Omental fat pad (tissue), 4 donors: Measurements from ENCODE around the gene ZMAT5. TPM values are rescaled to one million over a fixed set of nuclear protein-coding genes. Genes with fewer than 3 reads are reported as not detected.

Source experiments
- ATAC-seq: fragments of 150-250 bp; one replicate; pipeline ENCODE4 v1.9.1; 2016; ENCODE audit warnings: mild to moderate bottlenecking, moderate library complexity; ENCODE audit not compliant: low FRiP score
- DNase-seq: peaks from one replicate; pipeline ENCODE4 v3.0.0-alpha.2; 2019; ENCODE audit warnings: low spot score
- total RNA-seq, 4 donors: library from RNA; depleted of rRNA; stranded (reverse); fragments of >200 nt; gene quantifications; one replicate each; pipeline ENCODE4 v1.1.0, GENCODE V29; 2016
- TF ChIP-seq, protein P1 (sequence below), 3 donors: fragments of 450-650 bp; IDR thresholded peaks; one replicate each; pipeline ENCODE4 v1.5.1; 2016 to 2017; ENCODE audit warnings: antibody characterized with exemption in 3 of 3, mild to moderate bottlenecking in 3 of 3, moderate library complexity in 2 of 3

Gene ZMAT5
- total RNA-seq, 4 donors from 2014 or later = 8.3 to 23.0 (median 16.9) TPM

DNA sequence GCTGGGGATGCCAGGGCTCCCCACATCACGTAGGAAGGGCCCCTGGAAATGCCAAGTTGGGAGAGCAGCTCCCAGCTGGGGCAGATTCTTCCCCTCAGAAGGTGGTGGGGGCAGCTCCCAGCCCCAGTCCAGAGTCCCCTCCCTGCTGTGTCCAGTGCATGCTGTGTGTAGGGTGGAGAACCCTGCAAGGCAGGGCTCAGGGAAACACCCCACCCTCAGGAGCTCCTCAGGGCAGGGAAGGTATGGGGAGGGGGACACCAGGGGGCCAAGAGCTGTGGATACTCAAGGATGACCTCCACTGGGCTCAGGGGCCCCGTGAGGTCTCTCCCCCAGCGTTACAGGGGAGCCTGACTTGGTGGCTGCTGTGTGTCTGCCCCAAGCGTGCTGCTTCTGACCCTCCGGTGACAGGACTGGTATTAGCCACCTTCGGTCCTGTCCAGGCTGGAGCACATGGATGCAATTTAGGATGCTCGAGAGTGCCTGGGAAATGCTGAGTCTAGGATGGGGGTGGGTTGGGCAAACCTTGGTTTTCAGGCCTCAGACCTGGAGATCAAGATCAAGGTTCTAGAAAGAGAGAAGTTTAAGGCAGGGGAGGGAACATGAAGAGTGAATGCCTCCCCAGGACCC, 63.1 kb downstream of the ZMAT5 start:
- DNase-seq (no peak), ATAC-seq (no peak)
- TF ChIP-seq, protein P1, sequence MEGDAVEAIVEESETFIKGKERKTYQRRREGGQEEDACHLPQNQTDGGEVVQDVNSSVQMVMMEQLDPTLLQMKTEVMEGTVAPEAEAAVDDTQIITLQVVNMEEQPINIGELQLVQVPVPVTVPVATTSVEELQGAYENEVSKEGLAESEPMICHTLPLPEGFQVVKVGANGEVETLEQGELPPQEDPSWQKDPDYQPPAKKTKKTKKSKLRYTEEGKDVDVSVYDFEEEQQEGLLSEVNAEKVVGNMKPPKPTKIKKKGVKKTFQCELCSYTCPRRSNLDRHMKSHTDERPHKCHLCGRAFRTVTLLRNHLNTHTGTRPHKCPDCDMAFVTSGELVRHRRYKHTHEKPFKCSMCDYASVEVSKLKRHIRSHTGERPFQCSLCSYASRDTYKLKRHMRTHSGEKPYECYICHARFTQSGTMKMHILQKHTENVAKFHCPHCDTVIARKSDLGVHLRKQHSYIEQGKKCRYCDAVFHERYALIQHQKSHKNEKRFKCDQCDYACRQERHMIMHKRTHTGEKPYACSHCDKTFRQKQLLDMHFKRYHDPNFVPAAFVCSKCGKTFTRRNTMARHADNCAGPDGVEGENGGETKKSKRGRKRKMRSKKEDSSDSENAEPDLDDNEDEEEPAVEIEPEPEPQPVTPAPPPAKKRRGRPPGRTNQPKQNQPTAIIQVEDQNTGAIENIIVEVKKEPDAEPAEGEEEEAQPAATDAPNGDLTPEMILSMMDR (IDR thresholded peaks at IDR 0.05) = no peak

DNA sequence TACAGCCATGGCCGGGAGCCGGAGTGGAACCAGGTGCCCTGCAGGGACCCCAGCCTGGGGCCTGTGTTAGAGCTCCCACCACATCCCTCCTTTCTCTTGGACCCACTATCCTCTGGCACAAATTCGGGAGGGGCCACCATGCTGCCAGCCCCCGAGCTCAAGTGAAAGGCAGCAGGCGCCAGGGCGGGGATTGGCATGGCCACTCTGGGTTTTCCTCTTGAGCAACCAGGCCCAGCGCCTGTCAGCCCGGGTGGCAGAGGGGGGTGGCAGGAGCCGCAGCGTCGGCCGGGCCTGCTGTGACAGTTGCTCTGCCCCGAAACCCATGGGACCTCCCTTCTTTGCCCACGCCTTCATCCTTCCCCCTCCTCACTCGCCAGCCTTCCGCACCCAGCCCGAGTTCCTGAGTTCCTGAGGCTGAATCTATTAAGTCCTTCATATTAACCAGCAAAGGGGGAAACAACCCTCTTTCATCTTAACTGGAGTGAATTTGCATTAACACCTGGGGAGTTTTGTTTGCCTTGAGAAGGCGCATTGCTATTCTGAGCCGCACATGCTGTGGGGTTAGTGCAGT, 63.8 kb downstream of the ZMAT5 start:
- TF ChIP-seq, protein P1 (IDR thresholded peaks at IDR 0.05) = no peak
- ATAC-seq = no peak
- DNase-seq = no peak

DNA sequence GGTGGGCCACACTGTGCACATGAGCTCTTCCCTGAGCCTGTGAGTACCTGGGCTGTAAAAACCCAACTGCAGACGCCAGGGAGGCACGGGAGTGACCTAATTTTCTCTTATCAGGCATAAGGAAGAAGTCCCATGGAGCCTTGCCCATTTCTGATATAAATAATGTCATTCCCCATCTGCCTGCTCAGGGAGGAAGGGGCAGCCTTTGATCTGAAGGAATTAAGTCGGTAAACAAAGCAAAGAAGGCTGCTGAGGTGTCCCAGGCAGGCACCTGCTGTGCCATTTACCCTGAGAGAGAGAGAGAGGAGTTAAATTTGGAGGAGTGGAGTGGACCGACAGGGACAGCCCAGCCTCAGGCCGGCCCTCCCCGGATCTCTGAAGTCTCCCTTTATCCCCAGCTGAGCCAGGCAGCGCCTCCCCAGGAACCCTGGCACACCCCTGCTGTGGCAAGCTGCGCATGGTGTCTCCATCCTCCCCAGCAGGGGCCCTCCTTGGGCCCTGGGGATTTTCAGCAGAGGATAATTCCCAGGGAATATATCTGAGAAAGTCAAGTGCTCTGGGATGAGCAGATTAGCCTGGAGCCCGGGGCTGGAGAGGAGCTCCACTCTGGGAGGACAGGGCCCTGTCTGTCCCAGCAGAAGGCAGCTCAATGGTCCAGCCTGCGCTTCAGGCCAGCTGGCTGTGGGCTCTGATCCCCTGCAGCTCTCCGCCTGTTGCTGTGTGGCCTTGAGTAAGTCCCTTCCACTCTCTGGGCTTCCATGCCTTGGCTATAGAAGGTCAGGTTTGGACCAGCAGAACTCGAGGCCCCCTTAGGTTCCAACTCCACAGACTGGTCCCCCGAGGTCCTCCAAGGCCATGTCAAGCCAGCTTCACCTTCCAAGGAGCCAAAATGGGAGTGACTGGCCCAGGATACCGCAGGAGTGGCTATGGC, 64.5 kb downstream of the ZMAT5 start:
- TF ChIP-seq, protein P1 (IDR thresholded peaks at IDR 0.05) = no peak
- ATAC-seq (no peak), DNase-seq (no peak)

DNA sequence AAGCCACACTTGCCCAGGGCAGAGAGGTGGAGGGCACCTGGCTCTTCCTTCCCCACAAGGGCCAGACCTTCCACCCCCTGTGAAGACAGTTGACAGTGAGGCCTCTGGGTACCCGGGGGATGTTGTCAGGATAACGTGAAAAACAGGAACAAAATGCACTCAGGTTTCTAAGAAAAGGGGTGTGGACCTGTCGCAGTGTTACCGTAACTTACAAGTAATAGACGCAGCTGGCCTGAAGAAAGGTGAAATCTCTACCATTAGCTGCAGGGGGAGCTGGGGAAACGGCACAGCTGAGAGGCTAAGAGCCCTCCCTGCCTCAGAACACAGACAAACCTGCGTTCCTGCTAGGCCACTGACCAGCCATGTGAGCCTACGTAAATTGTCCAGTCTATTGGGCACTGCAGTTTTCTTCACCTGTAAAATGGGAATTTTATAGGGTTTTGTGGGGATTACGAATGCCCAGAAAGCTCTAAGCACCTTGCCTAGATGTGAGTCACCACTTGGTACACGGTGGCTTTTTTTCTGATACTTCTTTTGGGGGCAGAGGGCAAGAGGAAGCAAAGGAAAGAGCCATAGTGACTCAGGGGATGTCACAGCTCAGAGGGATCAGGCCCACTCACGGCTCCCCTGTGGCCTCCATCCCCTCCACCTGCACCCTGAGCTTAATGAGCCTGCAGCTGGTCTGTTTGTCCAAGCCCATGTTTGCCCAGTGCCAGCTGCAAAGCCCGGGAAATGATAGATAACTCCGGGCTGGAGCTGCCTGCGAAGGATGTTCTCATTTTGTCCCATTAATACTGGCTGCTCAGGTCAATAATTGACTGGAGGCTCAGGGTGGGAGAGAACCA, 65.4 kb downstream of the ZMAT5 start:
- TF ChIP-seq, protein P1 (IDR thresholded peaks at IDR 0.05) = no peak
- no peak for DNase-seq
- peak; percentile 16 for ATAC-seq

DNA sequence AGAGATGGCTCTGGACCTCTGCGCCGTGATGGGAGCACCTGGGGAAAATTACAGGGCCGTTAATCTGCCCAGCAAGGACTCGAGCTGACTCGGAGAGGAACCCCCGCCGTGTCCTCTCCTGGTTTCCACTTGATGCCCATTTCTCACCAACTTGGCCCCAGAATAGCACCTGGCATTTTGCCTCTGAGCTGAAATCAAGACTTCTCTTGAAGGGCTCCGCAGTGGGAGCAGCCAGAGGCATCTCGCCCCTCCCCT, 66.0 kb downstream of the ZMAT5 start:
- DNase-seq (no peak), ATAC-seq (no peak)
- TF ChIP-seq, protein P1 (IDR thresholded peaks at IDR 0.05) = no peak

DNA sequence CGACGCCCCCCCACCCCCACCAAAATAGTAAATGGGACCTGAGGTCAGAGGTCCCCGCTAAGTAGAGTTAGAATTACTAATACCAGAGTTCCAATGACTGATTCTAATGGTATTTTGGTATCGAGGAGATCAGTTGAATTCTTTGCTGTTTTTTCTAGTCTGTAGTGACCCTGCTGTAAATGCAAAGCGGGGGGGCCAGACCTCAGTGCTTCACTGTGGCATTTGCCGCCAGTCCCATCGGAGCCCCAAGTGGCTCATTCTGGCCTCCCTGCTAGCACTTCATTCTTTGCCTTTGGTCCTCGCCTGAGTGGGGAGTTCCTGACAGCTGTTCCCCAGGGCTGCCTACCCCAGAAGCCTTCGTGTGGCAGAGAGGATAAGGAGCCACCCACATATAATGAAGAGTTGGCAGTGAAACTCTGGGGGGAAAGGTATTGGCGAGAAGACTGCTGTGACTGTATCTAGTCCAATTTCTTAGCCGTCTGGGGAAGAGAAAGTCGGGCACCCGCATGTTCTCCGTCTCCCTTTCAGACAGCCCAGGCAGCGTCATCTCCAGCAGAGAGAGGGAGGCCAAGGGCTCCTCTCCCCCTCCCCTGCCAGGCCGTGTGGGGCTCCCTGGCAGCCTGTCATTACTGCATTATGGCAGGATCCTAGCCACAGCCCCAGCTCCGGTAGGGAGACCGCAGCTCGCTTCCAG, 66.5 kb downstream of the ZMAT5 start:
- TF ChIP-seq, protein P1 (IDR thresholded peaks at IDR 0.05) = no peak
- DNase-seq (no peak), ATAC-seq (no peak)
